Measurements from ENCODE around the gene CREB5.
"Not testable (repeated sequence)": the region's sequence is repeated elsewhere in the genome, so short reads cannot be mapped to it uniquely, and the experiment has no call there.

Gene CREB5

DNA sequence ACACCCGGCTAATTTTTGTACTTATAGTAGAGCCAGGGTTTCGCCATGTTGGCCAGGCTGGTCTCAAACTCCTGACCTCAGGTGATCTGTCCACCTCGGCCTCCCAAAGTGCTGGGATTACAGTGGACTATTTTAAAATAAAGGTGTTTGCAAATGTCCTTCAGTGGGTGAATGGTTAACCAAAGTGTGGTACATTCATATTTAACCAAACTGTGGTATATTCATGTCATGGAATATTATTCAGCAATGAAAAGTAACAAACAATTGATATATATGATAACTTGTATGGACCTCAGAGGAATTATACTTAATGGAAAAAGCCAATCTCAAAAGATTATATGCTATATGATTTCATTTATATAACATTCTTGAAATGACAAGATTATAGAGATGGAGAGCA is 190.0 kb downstream of the CREB5 start:
- DNase-seq (ENCODE audit: low read depth in 3 of 3, low spot score in 1 of 3) = no peak

DNA sequence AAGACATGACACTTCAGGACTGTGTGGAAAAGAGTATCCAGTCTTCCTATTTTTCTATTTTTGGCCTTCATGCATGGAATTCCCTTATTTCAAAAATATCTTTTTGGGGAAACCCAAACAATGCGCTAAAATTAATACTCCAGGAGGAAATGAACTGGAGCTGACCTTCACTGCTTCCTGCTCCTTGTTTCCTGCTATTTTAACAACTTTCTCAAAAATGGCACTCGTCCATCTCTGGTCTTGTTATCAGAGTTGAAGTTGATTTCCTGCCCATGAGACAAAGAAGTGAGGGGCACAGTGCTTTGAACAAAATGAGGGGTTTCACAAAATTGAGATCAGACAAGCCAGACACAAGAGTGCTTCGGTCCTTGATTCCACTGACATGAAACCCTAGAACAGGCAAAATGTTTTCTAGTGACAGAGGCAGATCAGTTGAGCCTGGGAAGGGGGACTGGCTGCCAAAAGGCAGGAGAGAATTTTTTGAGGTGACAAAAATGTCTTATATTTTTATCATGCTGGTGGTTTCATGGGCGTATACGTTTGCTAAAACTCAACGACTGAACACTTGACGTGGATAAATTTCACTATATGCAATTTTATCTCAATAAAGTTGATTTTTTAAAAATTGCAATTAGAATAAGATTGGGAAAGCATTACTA is 193.2 kb downstream of the CREB5 start:
- no peak for DNase-seq (ENCODE audit: low read depth in 3 of 3, low spot score in 1 of 3)

DNA sequence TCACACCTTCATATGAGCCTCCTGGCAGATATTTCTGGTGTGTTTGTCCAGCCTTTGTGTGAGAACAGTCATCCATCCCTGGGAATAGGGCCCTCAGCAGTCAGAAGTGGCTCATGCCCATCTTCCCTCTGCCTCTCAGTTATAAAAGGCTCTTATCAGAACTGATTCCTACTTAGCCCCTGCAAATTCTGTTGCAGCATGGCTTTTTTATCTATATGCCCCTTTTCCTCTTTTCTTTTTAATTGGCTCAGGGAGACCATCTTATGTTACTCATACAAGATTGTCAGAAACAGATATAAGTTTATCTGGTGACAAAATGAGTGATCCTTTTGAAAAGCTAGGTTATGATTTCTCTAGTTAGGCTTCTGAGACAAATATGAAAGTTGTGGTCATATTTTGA is 194.1 kb downstream of the CREB5 start:
- no peak for DNase-seq (ENCODE audit: low read depth in 3 of 3, low spot score in 1 of 3)

DNA sequence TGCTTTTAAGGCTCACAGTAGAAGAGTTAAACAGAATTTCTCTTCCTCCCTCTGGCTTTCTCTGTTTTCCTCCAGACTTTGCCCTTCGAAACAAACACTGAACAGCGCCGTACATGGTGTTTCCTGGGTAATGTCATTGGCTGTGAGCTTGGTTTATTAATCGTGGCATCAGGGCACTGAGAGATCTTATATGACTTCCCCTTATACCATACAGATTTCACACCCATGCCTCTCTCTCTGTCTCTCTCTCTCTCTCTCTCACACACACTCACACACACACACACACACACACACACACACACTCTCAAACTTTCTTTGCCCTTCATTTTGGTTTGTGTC is 195.5 kb downstream of the CREB5 start:
- DNase-seq (ENCODE audit: low read depth in 3 of 3, low spot score in 1 of 3) = no peak

DNA sequence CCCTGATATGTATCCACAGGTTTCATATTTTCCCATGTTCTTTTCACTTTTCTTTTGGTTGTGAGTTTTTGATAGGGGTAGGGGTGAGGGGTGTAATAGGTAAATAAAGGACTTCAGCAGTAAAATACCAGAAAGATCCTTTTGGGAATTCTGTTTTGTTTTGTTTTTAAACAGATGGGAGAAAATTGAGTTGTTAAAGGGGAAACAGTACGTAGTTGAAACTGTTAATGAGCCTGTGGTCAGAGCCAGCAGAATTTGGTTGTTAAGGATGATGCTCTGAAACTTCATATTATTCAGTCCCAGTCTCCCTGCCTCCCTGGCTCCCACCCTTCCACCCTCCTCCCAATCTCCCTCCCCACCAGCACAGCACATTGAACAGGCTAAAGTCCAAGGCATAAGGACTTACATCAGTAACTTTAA is 195.9 kb downstream of the CREB5 start:
- no peak for DNase-seq (ENCODE audit: low read depth in 3 of 3, low spot score in 1 of 3)

DNA sequence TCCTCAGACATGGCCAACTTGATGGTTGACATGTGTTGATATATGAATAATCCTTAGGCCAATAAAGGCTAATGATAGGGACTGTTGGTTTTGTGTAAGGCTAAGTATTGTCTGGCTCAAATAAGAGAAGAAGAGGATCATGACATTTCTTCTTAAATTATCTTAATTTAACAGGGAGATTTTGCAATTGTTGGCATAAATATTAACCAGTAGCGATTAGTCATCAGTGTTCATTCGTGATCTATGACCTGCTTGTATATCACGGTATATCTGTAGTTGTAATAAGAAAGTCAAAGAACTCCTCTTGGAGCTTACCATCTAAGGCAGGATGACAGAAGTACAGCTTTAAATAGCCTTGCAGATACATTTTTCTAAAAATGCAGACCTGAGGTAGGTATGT is 196.4 kb downstream of the CREB5 start:
- DNase-seq (ENCODE audit: low read depth in 3 of 3, low spot score in 1 of 3) = no peak

DNA sequence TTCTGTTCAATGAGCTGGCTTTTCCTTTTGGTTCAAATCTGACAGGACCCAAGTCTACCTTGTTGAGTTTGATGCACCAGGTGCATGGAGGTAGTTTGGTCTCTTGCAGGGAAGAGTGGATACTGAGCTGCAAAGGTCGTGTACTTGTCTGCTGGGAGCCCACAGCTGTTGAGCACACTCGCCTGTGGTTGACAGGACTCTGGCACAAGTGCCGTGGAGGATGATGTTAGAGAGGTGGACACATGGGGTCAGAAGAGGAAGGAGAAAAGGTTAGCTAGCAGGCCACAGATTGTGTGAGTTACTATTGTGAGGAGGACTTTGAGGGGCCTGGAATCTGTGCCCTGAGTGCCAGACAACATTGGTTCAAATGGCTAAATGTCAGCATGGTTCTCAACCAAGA is 197.3 kb downstream of the CREB5 start:
- no peak for DNase-seq (ENCODE audit: low read depth in 3 of 3, low spot score in 1 of 3)

DNA sequence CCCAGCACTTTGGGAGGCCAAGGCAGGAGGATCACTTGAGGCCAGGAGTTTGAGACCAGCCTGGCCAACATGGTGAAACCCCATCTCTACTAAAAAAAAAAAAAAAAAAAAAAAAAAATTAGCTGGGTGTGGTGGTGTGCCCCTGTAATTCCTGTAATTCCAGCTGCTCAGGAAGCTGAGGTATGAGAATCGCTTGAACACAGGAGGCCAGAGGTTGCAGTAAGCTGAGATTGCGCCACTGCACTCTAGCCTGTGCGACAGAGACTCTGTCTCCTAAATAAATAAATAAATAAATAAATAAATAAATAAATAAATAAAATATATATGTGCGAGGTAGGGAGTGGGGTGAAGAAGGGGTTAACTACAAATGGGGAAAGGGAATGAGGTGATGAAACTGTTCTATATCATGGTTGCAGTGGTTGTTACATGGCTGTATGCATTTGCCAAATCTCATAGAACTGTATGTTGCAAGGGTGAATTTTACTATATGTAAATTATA is 199.1 kb downstream of the CREB5 start:
- DNase-seq (ENCODE audit: low read depth in 3 of 3, low spot score in 1 of 3) = not testable (repeated sequence)

DNA sequence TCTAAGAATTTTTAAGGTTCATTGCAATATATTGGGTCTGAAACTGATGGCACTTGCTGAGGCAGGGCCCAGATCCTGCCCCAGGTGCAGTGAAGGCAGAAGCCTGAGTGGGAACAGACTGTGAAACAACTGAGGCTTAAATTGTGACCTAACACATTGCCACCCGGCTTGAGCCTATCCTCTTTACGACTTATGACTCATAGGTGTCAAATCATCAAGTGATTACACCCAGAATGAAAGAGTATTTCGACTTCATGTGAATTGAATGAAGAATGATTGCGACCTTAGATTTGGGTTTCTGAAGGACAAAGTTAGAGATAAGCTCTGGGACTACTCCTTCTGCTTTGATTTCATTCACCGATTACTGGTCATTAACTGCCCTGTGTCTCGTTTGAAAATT is 200.9 kb downstream of the CREB5 start:
- no peak for DNase-seq (ENCODE audit: low read depth in 3 of 3, low spot score in 1 of 3)

DNA sequence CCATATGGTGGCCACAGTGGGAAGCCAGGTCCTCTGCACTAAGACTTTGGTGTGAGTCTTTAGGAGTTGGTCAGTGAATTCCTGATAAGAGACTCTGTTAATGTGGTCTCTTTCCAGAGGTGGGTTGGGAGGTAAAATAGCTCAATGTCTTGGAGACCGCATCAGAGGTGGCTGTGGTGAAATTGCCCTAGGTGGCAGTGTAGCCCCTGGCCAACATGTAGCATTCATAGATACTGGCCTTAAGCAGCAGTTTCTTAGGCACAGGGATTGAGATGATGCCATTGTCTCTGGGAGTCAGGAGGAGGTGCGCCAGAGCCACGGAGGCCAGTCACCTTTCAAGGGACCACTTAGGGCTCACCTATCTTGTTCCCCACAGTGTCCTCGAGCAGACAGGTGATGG is 202.8 kb downstream of the CREB5 start:
- DNase-seq (ENCODE audit: low read depth in 3 of 3, low spot score in 1 of 3) = no peak

DNA sequence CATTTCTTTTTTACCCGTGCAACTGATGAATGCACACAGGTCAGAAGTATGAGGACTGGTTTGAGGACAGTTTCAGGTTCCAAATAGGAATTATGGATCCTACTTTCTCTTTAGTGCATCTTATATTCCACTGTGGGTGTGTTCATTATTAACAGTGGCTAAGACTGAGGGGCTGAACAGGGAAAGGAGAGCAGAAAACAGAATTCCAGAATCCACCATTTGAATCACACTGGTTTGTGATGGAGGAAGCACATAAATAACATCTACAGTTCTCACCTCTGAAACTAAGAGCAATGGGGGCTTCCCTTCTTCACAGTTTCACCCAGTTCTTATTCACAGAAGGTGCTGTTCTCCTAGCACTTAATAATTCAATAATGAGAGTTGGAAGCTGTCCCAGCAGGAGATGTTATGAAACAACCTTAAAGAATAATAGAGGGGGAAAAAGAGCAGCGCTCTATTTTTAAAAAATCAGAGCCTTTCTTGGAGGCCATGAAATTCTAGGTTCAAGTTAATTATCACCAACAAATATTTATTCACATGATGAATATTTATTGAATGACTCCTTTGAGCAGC is 205.1 kb downstream of the CREB5 start:
- no peak for DNase-seq (ENCODE audit: low read depth in 3 of 3, low spot score in 1 of 3)

DNA sequence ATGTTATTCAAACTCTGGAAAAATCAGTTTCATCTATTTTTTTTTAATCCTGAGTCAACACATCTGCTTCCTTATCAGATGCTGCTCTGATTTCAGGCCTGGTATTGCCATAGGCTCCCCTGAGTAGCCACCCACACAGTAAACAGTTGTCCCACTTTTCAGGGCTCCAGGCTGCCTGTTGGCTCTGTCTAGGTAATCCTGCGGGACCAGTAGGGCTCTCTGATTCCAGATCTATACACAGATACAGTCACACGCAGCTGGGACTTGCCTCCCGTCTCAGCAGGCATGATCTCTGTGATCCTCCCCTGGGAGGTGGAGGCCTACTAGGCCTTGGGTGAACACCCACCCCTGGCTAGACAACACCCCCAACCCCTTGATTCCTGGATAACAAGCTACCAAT is 206.1 kb downstream of the CREB5 start:
- no peak for DNase-seq (ENCODE audit: low read depth in 3 of 3, low spot score in 1 of 3)

DNA sequence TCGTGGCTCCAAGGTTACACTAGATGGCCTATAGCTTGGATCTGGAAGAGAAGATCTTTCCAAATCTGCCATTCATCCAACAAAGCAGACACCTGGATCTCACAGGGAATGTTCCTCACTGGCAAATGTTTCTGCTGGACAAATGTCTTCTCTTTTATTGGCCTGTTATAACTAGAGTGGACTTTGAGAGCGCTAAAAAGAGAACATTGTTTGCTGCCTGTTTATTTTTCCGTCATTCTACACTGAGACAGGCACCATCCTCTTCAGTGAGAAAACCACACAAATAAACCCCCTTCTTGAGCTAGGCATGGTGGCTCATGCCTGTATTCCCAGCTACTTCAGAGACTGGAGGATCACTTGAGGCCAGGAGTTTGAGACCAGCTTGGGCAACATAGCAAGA is 206.9 kb downstream of the CREB5 start:
- no peak for DNase-seq (ENCODE audit: low read depth in 3 of 3, low spot score in 1 of 3)

DNA sequence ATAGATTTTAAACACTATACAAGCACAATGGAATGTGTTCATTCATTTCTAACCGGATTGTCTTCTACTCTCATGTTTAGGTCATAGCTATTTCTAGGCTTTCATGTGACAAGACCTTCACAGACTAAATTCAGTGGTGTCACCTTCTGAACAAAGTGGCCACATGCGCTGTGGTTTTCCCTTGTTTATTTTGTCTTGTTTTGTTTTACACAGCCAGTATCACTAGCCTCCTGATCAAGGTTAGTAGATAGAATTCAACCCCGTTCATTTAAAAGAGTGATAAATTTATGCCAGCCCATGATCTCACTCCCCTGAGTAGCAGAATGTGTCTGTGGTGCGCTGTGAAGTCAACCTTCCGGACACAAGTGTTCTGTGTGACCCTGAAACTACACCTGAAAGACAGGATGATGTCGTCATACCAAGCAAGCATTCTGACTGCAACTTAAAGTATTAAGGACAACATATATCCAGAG is 209.1 kb downstream of the CREB5 start:
- DNase-seq (ENCODE audit: low read depth in 3 of 3, low spot score in 1 of 3) = no peak

DNA sequence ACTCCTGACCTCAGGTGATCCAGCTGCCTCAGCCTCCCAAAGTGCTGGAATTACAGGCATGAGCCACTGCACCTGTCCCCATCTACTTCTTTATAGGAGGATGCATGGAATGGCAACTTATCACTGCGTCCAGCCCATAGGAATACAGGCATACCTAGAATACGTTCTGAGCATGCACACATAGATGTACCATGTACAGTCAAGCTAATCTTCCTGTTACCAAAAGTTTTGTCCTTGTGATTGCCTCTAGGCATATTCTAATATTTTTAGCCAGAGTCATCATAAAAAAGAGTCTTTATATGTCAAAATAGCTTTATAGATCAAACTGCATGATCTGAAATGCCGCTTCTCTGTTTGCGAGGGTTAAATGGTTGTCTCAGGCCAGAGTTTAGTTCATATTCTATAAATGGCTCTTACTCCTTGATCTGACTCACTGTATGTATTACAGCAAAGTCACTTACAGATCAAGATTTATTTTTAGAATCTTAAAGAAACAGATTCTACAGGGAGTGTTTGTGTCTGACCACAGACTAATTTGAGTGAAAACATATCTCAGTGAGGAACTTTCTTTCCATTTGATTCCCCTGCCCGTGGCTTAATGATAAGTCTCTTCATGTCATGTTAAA is 210.9 kb downstream of the CREB5 start:
- no peak for DNase-seq (ENCODE audit: low read depth in 3 of 3, low spot score in 1 of 3)

DNA sequence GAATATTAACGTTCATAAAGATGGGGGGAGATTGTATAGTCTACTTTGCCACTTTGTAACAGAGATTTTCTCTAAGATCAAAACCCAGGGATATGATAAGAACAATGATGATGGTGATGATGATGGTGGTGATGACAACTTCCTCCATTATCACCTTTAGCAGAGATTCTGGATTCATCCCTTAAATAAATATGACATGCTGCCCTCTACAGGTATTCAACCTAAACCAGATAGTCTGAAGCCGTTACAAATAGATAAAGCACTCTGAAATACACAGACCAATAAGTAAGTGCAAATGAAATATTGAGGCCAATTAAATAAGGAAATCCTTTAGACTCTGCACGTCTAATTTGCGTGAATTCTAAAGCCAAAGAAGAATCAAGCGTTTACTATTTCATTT is 211.5 kb downstream of the CREB5 start:
- DNase-seq (ENCODE audit: low read depth in 3 of 3, low spot score in 1 of 3) = no peak

DNA sequence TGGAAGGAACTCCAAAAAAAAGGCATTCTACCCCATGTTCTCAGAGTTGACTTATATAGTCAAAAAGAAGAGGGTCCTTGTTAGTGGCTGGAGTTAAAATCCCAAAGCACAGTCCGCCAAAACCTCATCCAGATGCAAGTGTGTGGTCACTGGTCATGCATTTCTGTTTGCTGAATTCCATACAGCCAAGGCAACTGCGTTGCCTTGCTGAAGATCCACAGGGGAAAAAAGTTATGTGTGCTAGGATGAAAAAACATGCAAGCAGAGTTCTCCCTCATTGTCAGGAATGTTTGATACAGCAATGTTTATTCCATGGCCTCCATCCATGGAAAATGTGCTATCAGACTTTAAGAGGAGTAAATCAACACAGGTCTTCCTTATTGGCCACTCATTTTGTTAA is 213.1 kb downstream of the CREB5 start:
- no peak for DNase-seq (ENCODE audit: low read depth in 3 of 3, low spot score in 1 of 3)

DNA sequence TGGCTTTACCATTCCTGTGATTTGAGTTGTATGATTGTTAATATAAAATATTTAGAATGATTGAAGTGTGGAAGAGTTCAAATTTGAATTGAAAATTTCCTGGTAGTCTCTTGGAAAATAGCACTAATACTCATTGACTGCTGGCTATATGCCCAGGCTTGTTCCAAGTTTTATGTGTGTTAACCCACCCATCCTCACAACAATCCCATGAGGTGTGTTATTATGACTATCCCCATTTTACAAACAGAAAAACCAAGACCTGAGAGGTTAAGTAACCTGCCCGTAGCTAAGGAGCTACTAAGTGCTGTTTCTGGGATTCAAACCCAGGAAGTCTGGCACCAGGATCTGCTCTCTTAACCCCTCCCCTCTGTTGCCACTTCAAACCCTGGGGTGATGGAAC is 213.9 kb downstream of the CREB5 start:
- no peak for DNase-seq (ENCODE audit: low read depth in 3 of 3, low spot score in 1 of 3)

DNA sequence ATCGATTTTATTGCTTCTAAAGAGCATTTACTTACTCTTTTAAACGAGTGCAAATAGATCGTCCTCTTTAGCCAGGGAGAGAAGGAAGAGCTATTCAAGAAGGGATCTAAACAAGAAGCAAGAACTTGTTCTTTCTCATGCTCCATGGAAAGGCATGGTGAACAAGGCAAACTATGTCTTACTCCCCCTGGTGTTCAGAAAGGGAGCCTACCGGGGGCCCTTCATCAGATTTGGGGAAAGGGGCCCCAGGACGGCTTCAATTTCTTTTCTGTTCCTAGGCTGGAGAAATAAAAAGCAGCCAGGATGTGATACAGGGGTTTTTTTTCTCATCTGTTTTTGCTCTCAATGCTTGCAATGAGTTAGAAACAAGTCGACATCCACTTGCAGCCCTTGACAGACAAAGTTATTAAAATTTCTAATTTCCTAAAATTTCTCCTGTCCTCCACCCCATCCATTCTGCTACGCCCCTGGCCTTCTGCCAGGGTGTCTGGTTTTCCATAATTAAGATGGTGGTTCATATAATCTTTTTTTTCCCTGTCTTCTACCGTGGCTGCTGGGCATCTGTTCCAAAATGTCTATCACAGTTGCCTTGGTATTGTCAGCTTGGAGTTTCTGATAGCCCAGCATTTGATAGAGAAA is 214.4 kb downstream of the CREB5 start:
- DNase-seq (ENCODE audit: low read depth in 3 of 3, low spot score in 1 of 3) = no peak

DNA sequence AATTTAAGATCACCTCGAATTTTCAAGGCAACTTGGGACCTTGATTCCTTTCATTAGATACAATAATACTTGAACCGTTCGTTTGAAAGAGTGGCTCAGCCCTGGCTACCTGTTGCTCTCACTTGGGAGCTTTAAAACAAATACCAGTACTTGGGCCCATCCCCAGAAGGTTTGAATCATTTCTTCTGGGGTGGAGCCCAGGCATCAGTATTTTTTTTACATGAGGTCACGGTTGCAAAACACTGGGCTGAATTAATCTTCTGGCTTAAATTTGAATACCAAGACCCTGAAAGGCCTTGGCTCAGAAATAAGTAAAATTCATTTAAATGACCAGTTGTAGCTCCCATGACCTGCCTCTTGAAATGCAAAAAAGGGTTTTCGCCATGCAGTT is 214.9 kb downstream of the CREB5 start:
- DNase-seq (ENCODE audit: low read depth in 3 of 3, low spot score in 1 of 3) = no peak

DNA sequence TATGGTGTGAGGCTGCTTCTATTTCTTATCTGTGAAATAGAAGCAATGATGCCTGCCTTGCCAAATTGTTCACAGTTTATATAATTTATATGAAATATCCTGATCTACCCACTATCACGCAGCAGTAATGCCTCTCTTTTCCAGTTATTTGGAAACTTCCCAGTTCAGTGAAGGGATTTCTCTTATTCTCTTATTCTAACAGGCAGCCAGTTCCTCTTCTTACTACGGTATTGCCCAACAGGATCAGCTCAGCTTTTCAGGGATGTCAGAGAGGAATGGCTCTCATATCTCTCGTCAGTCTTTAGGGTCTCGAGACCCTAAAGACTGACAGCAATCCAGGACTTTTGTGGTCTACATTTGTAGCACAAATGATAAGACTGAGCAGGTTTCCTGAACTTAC is 215.6 kb downstream of the CREB5 start:
- no peak for DNase-seq (ENCODE audit: low read depth in 3 of 3, low spot score in 1 of 3)

DNA sequence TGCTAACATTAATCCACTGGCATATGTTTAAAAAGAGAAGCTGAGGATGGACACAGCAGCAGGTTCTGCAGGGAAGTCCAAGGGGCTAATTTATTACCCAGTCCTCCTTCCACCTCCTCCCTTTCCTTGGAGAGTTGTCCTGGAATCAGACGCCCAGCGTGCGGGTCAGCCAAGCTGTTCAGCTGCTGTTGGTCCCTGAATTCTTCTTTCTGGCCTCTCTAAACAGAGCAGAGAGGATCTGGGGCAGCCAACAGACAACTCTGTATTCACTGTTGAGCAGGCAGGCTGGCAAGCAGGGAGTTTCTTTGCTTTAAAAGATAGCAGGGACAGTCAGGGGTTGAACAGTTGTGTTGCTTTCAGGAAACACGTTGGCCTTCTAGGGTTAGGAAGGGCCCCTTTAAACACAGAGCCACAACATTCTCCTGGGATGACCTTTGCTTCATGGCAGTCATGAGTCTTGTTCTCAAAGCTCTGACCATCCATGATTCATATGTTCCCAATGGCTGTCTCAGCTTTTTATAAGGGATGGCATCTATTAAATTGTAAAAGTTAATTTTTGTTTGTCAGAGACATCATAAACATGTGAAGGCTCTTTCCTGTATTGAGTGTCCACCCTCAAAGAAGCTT is 217.0 kb downstream of the CREB5 start:
- no peak for DNase-seq (ENCODE audit: low read depth in 3 of 3, low spot score in 1 of 3)
